CD4-positive, alpha-beta T cell treated with Interleukin-17A for 4 hours (primary cell): ENCODE data around the gene ZNF467.

ENCODE experiments used
- DNase-seq: peaks from one replicate; pipeline ENCODE4 v3.0.0-alpha.2; 2020; ENCODE audit warnings: mixed read lengths

The ZNF467 gene

GRCh38 chr7:149808311-149808710, 34.9 kb upstream of the ZNF467 start:
- DNase-seq: no peak

DNA sequence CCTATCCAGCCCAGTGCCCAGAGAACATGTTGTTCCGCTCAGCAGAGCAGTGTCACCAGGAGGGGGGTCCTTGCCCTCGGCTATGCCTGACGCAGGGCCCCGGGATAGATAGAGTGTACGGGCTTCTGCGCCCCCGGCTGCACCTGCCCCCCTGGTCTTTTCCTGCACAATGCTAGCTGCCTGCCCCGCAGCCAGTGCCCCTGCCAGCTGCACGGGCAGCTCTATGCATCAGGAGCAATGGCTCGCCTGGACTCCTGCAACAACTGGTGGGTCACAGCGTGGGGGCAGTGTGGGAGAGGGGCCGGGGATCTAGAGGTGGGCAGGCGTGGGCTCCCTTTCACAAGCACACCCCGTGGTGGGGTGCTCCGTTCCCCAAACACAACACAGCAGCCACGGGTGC, 33.3 kb upstream of the ZNF467 start:
- DNase-seq: no peak

- no peak for DNase-seq
Measured at GRCh38 chr7:149804106-149804505, 30.7 kb upstream of the ZNF467 start.

DNA sequence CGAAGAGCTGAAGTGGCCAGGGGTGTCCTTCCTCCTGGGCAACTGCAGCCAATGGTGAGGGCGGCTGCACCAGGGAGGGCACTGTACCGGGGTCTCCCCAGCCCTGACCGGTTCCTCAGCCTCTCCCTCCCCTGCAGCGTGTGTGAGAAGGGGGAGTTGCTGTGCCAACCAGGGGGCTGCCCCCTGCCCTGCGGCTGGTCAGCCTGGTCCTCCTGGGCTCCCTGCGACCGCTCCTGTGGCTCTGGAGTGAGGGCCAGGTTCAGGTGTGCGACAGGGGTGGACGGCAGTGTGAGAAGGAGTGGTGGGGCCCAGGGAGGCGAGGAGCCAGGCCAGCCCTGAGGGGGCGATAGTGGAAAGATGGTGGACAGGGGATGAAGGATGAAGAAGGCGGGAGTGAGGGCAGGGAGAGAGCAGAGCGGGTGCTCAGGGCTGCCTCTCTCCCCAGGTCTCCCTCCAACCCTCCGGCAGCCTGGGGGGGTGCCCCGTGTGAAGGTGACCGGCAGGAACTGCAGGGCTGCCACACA, 30.2 kb upstream of the ZNF467 start:
- DNase-seq: no peak

GRCh38 chr7:149802966-149803365, 29.6 kb upstream of the ZNF467 start:
- no peak for DNase-seq

- DNase-seq: no peak
Measured at GRCh38 chr7:149801816-149802215, 28.4 kb upstream of the ZNF467 start.

DNA sequence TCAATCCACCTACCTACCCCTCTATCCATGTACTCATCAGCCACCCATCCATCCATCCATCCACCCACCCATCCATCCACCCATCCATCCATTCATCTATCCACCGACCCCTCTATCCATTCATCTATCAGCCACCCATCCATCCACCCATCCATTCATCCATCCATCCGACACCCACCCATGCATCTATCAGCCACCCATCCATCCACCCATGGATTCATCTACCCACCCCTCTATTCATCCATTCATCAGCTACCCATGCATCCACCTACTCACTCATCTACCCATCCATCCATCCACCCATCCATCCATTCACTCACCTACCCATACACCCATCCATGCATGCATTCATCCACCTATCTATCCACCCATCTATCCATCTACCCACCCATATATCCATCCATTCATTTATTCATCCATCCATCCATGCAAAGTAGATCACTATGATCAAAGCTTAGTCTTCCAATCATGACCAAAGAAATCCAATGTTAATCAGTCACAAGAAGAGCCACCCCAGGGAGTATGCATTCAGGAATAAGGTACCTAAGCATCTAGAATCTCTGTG, 27.7 kb upstream of the ZNF467 start:
- no peak for DNase-seq

- DNase-seq: no peak
Measured at GRCh38 chr7:149800169-149800555, 26.8 kb upstream of the ZNF467 start.

DNA sequence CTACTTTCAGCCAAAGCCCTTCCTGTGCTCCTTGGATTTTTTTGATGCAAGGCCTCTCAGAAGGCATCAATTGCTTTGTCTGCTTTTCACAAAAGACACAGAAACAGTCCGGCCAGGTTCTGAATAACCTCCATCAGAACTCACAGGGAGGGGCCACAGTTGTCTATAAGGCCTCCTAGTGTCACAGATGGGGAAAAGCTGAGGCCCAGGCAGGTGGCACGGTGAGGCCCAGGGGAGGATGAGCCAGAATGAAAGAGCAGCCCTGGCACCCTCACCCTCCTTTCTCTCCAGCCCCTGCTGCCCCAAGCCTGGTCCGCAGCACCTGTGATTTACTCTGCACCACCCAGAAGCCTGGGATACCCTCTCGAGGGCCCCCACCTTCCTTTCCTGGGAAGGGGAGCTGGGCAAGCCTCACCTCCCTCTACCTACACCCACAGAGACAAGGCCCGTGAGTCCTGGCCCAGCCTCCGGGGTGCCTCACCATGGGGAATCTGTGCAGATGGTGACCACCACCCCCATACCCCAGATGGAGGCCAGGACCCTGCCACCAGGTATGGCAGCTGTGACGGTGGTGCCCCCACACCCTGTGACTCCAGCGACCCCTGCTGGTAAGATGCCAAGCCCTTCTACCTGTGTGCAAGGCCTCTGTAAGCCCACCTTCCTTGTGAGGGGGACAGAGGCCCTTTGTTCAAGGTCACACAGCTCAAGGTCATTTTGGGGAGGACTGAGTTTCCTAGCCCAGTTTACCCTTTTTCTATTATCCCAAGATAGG, 26.2 kb upstream of the ZNF467 start:
- DNase-seq: peak; percentile 82

- no peak for DNase-seq
Measured at GRCh38 chr7:149797771-149798170, 24.4 kb upstream of the ZNF467 start.

GRCh38 chr7:149796287-149796860, 23.0 kb upstream of the ZNF467 start:
- no peak for DNase-seq

DNA sequence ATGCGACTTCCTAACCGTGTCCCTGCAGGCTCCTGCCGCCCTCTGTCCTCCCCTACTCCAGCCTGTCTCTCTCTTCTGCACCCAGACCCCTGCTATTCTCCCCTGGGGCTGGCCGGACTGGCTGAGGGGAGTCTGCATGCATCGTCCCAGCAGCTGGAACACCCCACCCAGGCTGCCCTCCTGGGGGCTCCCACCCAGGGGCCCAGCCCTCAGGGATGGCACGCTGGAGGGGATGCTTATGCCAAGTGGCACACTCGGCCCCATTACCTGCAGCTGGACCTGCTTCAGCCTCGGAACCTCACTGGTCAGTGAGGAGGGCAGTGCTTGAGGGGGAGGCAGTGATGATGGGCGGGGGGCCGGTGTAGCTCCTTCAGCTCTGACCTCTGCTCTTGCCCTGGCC, 21.7 kb upstream of the ZNF467 start:
- DNase-seq: no peak

GRCh38 chr7:149794661-149795060, 21.3 kb upstream of the ZNF467 start:
- no peak for DNase-seq

GRCh38 chr7:149793261-149793660, 19.9 kb upstream of the ZNF467 start:
- DNase-seq: no peak

- no peak for DNase-seq
Measured at GRCh38 chr7:149792220-149792595, 18.8 kb upstream of the ZNF467 start.

- no peak for DNase-seq
Measured at GRCh38 chr7:149791411-149792219, 18.2 kb upstream of the ZNF467 start.

DNA sequence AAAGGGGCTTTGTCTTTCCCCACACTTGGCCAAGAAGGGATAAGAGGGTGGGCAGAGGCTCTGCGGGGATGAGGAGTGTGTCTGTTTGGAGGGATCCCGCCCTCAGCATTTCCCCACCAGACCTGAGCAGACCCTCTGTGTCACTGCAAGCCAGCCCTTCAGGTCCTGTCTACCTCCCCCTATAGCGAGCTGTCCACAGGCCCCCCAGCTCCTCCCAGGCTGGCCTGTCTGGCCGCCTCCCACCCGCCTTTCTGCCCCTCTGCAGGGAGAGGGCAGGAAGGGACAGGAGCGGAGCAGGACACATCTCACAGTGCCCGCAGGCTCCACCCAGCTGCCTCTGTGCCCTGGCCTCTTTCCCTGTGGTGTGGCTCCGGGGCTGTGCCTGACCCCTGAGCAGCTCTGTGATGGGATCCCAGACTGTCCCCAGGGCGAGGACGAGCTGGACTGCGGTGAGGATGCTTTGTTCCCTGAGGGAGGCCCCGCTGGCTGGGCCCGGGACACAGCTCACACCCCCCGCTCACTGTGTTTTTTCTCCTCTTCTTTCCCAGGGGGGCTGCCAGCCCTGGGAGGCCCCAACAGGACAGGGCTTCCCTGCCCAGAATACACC, 17.5 kb upstream of the ZNF467 start:
- no peak for DNase-seq

DNA sequence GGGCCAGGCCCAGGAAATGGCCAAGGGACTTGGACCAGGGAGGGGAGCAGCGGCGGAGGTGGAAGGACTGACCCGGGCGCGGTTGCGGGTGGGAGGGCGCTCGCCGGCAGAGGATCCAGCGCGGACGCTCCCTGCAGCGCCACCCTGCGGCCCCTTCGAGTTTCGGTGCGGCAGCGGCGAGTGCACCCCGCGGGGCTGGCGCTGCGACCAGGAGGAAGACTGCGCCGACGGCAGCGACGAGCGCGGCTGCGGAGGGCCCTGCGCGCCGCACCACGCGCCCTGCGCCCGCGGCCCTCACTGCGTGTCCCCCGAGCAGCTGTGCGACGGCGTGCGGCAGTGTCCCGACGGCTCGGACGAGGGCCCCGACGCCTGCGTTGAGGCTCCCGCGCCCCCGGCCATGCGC, 16.8 kb upstream of the ZNF467 start:
- DNase-seq: peak; percentile 53

GRCh38 chr7:149789101-149789500, 15.7 kb upstream of the ZNF467 start:
- DNase-seq: no peak

DNA sequence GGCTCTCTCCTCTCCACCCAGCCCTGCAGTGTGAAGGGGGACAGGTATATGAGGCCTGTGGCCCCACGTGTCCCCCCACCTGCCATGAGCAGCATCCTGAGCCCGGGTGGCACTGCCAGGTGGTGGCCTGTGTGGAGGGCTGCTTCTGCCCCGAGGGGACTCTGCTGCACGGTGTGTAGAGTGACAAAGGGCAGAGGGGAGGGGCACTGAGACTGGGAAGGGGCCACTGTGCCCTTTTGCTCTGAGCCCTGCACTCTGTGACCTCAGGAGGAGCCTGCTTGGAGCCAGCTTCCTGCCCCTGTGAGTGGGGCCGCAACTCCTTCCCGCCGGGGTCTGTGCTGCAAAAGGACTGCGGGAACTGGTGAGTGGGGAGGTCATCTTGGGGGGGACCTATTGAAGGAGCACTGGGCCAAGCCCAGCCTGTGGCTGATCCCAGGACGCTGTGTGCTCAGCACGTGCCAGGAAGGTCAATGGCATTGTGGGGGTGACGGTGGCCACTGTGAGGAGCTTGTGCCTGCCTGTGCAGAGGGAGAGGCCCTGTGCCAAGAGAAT, 15.0 kb upstream of the ZNF467 start:
- no peak for DNase-seq

DNA sequence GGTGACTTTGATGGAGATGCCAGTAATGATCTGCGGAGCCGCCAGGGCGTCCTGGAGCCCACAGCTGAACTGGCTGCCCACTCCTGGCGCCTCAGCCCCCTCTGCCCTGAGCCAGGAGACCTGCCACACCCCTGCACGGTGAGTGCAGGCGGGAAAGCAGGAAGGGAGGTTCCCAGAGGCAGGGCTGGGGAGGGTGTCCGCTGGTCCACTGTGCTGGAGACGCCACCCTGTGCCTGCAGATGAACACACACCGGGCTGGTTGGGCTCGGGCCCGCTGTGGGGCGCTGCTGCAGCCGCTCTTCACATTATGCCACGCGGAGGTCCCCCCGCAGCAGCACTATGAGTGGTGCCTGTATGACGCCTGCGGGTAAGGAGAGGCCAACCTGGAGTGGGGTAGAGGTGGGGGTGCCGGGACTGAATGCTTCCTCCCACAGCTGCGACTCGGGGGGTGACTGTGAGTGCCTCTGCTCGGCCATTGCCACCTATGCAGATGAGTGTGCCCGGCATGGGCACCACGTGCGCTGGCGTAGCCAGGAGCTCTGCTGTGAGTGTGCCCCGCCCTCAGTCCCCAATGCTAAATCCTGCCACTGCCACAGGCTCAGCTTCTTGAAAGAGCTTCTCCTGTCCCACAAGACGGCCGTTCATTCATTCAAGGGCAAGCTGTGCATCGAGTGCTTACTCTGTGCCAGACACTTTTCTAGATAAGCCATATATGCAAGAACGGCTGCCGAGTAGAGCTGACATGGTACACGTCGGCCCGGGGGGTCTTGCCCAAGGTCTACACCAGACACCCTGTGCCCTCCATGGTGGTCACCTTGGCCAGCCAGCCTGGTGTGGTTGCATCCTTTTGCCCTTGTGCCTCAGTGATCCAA, 14.3 kb upstream of the ZNF467 start:
- DNase-seq: no peak

DNA sequence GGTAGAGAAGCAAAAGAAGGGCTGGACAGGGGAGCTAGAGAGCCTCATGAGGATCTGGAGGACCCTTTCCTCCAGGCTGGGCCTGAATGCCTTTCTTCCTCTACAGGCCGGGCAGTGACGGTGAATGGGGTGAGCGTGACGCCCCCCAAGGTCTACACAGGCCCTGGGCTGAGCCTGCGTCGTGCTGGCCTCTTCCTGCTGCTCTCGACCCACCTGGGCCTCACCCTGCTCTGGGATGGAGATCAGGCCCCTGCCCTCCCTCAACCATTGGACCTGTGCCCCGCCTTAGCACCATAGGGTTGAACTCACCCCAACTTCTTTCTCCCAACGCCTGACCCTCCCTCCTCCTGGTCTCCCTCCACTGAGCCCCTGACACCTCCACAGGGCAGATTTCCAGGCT, 12.6 kb upstream of the ZNF467 start:
- DNase-seq: no peak
